ENCODE data around the gene UCMA. TPM values are rescaled to one million over a fixed set of nuclear protein-coding genes. Genes with fewer than 3 reads are reported as not detected.

UCMA gene
- total and polyA plus RNA-seq, 2 donors (not counting 1 experiment from before 2014, with no cell fraction given): not detected

DNA sequence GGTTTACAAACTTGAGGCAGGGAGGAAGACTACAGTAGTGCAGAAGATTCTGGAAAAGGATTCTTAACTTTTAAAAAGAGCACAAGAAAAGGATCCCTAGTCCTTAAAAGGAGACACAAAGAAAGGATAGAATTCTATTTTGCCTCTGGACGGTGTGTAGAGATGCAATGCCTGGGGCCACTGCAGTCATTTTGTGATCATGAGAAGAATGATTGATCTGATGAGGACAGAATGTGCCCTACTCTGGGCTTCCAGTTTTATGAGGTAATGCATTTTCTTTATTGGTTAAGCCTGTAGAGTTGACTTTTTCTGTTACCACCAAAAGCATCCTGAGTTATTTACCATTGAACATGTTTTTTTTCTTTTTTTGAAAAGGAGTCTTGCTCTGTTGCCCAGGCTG, 28.3 kb upstream of the UCMA start:
- no peaks in the 10 kb centered on the region for H3K27me3 ChIP-seq (ENCODE audit: control insufficient read depth, insufficient read depth, low read length)
- H3K4me3 ChIP-seq (replicated peaks in 1 of 4; ENCODE audit: control extremely low read depth in 1 of 4, insufficient read depth in 1 of 4, low read depth in 3 of 4, low read length in 4 of 4): no peak overlapping the region
- H3K79me2 ChIP-seq (ENCODE audit: control insufficient read depth, insufficient read depth, low read length): no peaks in the 10 kb centered on the region
- TF ChIP-seq EZH2 (IDR thresholded peaks at IDR 0.05; ENCODE audit: low read length, missing control alignments) (no peak), CTCF (conservative IDR thresholded peaks at IDR 0.05 in 1 of 2, IDR thresholded peaks at IDR 0.05 in 1 of 2; ENCODE audit: low read depth in 1 of 2, low read length in 2 of 2) (no peak)
- DNase-seq (ENCODE audit: low read depth in 2 of 2): no peak
- no peaks in the 10 kb centered on the region for H3K36me3 ChIP-seq (ENCODE audit: control insufficient read depth, insufficient read depth, low read length)
- H3K9me3 ChIP-seq (ENCODE audit: control insufficient read depth, insufficient read depth, low read depth, low read length): no peaks in the 10 kb centered on the region
- no peak overlapping the region for H3K9ac ChIP-seq (ENCODE audit: insufficient read depth, low read length)
- no peak overlapping the region for H3K4me2 ChIP-seq (ENCODE audit: extremely low read depth, insufficient read depth, low read length)
- no peak overlapping the region for H3K27ac ChIP-seq (ENCODE audit: insufficient read depth, low read length)
- no peak overlapping the region for H2AFZ ChIP-seq (ENCODE audit: low read length)
- H3K4me1 ChIP-seq (ENCODE audit: control insufficient read depth, extremely low read depth, insufficient read depth, low read length): no peaks in the 10 kb centered on the region
- H4K20me1 ChIP-seq (ENCODE audit: control insufficient read depth, extremely low read depth, insufficient read depth, low read length): no peaks in the 10 kb centered on the region

DNA sequence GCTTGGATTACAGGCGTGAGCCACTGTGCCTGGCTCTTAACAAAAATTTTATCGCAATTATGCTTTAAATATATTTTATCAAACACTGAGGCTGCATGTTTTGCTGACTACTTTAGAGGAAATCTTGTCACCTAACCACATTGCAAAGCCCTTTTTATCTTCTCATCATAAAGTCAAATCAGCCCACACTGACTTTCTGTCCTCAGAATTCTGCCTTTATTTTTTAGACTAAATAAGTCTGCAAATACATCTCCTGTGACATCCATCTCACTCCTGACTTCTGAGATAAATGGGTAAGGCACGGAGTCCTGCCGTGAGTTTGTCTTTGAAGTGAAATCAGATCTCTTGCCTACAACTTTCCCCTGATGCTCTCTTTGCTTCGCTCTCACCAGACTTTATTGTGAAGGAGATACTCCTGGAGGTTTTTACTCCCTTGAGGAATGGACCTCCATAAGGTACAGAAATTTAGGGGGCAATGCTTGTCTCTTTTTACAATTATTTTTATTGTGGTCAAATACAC, 23.5 kb upstream of the UCMA start:
- Histone ChIP-seq H3K4me2 (ENCODE audit: extremely low read depth, insufficient read depth, low read length) (no peak overlapping the region), H3K36me3 (ENCODE audit: control insufficient read depth, insufficient read depth, low read length) (no peaks in the 10 kb centered on the region), H3K9me3 (ENCODE audit: control insufficient read depth, insufficient read depth, low read depth, low read length) (no peaks in the 10 kb centered on the region), H3K27me3 (ENCODE audit: control insufficient read depth, insufficient read depth, low read length) (no peaks in the 10 kb centered on the region), H3K79me2 (ENCODE audit: control insufficient read depth, insufficient read depth, low read length) (no peaks in the 10 kb centered on the region), H2AFZ (ENCODE audit: low read length) (no peak overlapping the region), H3K9ac (ENCODE audit: insufficient read depth, low read length) (no peak overlapping the region), H4K20me1 (ENCODE audit: control insufficient read depth, extremely low read depth, insufficient read depth, low read length) (no peaks in the 10 kb centered on the region), H3K27ac (ENCODE audit: insufficient read depth, low read length) (no peak overlapping the region), H3K4me1 (ENCODE audit: control insufficient read depth, extremely low read depth, insufficient read depth, low read length) (no peaks in the 10 kb centered on the region), H3K4me3 (replicated peaks in 1 of 4; ENCODE audit: control extremely low read depth in 1 of 4, insufficient read depth in 1 of 4, low read depth in 3 of 4, low read length in 4 of 4) (no peak overlapping the region)
- TF ChIP-seq CTCF (conservative IDR thresholded peaks at IDR 0.05 in 1 of 2, IDR thresholded peaks at IDR 0.05 in 1 of 2; ENCODE audit: low read depth in 1 of 2, low read length in 2 of 2) (no peak), EZH2 (IDR thresholded peaks at IDR 0.05; ENCODE audit: low read length, missing control alignments) (no peak)
- DNase-seq (ENCODE audit: low read depth in 2 of 2): no peak

- Histone ChIP-seq H3K4me1 (ENCODE audit: control insufficient read depth, extremely low read depth, insufficient read depth, low read length) (no peaks in the 10 kb centered on the region), H3K9me3 (ENCODE audit: control insufficient read depth, insufficient read depth, low read depth, low read length) (no peaks in the 10 kb centered on the region), H3K4me3 (replicated peaks in 1 of 4; ENCODE audit: control extremely low read depth in 1 of 4, insufficient read depth in 1 of 4, low read depth in 3 of 4, low read length in 4 of 4) (no peak overlapping the region), H3K36me3 (ENCODE audit: control insufficient read depth, insufficient read depth, low read length) (no peaks in the 10 kb centered on the region), H3K27me3 (ENCODE audit: control insufficient read depth, insufficient read depth, low read length) (no peaks in the 10 kb centered on the region), H3K27ac (ENCODE audit: insufficient read depth, low read length) (no peak overlapping the region), H3K79me2 (ENCODE audit: control insufficient read depth, insufficient read depth, low read length) (no peaks in the 10 kb centered on the region), H3K4me2 (ENCODE audit: extremely low read depth, insufficient read depth, low read length) (no peak overlapping the region), H2AFZ (ENCODE audit: low read length) (no peak overlapping the region), H4K20me1 (ENCODE audit: control insufficient read depth, extremely low read depth, insufficient read depth, low read length) (no peaks in the 10 kb centered on the region), H3K9ac (ENCODE audit: insufficient read depth, low read length) (no peak overlapping the region)
- TF ChIP-seq EZH2 (IDR thresholded peaks at IDR 0.05; ENCODE audit: low read length, missing control alignments): no peak
- no peak for TF ChIP-seq CTCF (conservative IDR thresholded peaks at IDR 0.05 in 1 of 2, IDR thresholded peaks at IDR 0.05 in 1 of 2; ENCODE audit: low read depth in 1 of 2, low read length in 2 of 2)
- DNase-seq (ENCODE audit: low read depth in 2 of 2): no peak
These were observed 22.5 kb upstream of the UCMA start for GRCh38 chr10:13256627-13257026.
